Keratinocyte (primary cell): ENCODE measurements around the gene CDKAL1. TPM values are rescaled to one million over a fixed set of nuclear protein-coding genes. Genes with fewer than 3 reads are reported as not detected.

Source experiments
- DNase-seq: peaks from one replicate; pipeline ENCODE4 v3.0.0-alpha.2; 2011; ENCODE audit warnings: low read depth, missing footprints, low spot score
- FAIRE-seq: peaks from 2 replicates; lab custom pipeline; 2011; peaks lifted over from hg19 to GRCh38; lab: Jason Lieb, UNC
- H2AFZ ChIP-seq: 2 replicates; pipeline ENCODE4 v1.6.0; 2012; ENCODE audit warnings: low read length, control low read depth, inconsistent platforms; ENCODE audit not compliant: control insufficient read depth
- H3K27ac ChIP-seq: 2 replicates; pipeline ENCODE4 v1.5.1; 2011; ENCODE audit warnings: low read length; ENCODE audit not compliant: control insufficient read depth, insufficient read depth
- H3K27me3 ChIP-seq: 3 replicates; pipeline ENCODE4 v1.6.0; 2011; ENCODE audit warnings: low read length; ENCODE audit not compliant: control insufficient read depth, insufficient read depth; ENCODE audit errors: extremely low read depth
- H3K36me3 ChIP-seq, 2 experiments: 2 replicates in 1 of 2; 3 replicates in 1 of 2; pipeline ENCODE4 v1.5.1; 2011; ENCODE audit warnings: low read length in 2 of 2, mild to moderate bottlenecking in 1 of 2; ENCODE audit not compliant: control insufficient read depth in 2 of 2, insufficient read depth in 2 of 2; ENCODE audit errors: extremely low read depth in 1 of 2
- H3K4me1 ChIP-seq: 3 replicates; pipeline ENCODE4 v1.5.1; 2011; ENCODE audit warnings: low read length; ENCODE audit not compliant: control insufficient read depth, insufficient read depth; ENCODE audit errors: extremely low read depth
- H3K4me2 ChIP-seq: 3 replicates; pipeline ENCODE4 v1.6.0; 2011; ENCODE audit warnings: low read depth, low read length; ENCODE audit not compliant: control insufficient read depth, insufficient read depth; ENCODE audit errors: extremely low read depth
- H3K4me3 ChIP-seq, 3 experiments: fragments of 200-600 bp in 1 of 3; sonication (generic) in 1 of 3; 2 replicates in 2 of 3; 3 replicates in 1 of 3; pipeline ENCODE4 v1.5.1; 2011 to 2016; ENCODE audit warnings: low read length in 3 of 3, mild to moderate bottlenecking in 3 of 3, control low read depth in 2 of 3, inconsistent platforms in 1 of 3, low read depth in 1 of 3, mixed read lengths in 1 of 3, mixed run types in 1 of 3, moderate library complexity in 1 of 3; ENCODE audit not compliant: control insufficient read depth in 2 of 3, insufficient read depth in 2 of 3; ENCODE audit errors: extremely low read depth in 1 of 3
- H3K79me2 ChIP-seq: 2 replicates; pipeline ENCODE4 v1.6.0; 2012; ENCODE audit warnings: low read length; ENCODE audit not compliant: control insufficient read depth, insufficient read depth
- H3K9ac ChIP-seq: 3 replicates; pipeline ENCODE4 v1.6.0; 2011; ENCODE audit warnings: low read length; ENCODE audit not compliant: control insufficient read depth, insufficient read depth; ENCODE audit errors: extremely low read depth
- H3K9me1 ChIP-seq: 3 replicates; pipeline ENCODE4 v1.6.0; 2011; ENCODE audit warnings: low read length; ENCODE audit not compliant: control insufficient read depth, insufficient read depth; ENCODE audit errors: extremely low read depth
- H3K9me3 ChIP-seq: 2 replicates; pipeline ENCODE4 v1.5.1; 2012; ENCODE audit warnings: low read depth, low read length; ENCODE audit not compliant: control insufficient read depth
- H4K20me1 ChIP-seq: 3 replicates; pipeline ENCODE4 v1.6.0; 2011; ENCODE audit warnings: low read length; ENCODE audit not compliant: control insufficient read depth, insufficient read depth; ENCODE audit errors: extremely low read depth
- CTCF ChIP-seq, 3 experiments: IDR thresholded peaks in 1 of 3; conservative IDR thresholded peaks in 1 of 3; optimal IDR thresholded peaks in 1 of 3; 2 replicates in 2 of 3; 3 replicates in 1 of 3; pipeline versions ENCODE3 to v1.5.1; 2011; ENCODE audit warnings: low read length in 3 of 3, mild to moderate bottlenecking in 3 of 3, moderate library complexity in 2 of 3, control low read depth in 1 of 3, inconsistent platforms in 1 of 3; ENCODE audit not compliant: insufficient read depth in 2 of 3; ENCODE audit errors: extremely low read depth in 1 of 3
- EZH2 ChIP-seq: IDR thresholded peaks from one replicate; pipeline ENCODE4 v1.6.1; 2012; ENCODE audit warnings: inconsistent platforms, mild to moderate bottlenecking, low read length, moderate library complexity
- dilution Hi-C: fragments of 300-500 bp; cut with MboI; formaldehyde crosslinking; loops from one replicate; pipeline ENCODE4 v1.7.0; 2020; ENCODE audit warnings: low sequenced_read_pairs; ENCODE audit not compliant: extremely low pct_ligation_motif_present
- polyA plus RNA-seq, 5 experiments: library from polyadenylated mRNA; depleted of rRNA in 3 of 5; stranded (reverse) in 3 of 5; stranded (forward) in 1 of 5; unstranded in 1 of 5; fragments of >200 nt; gene quantifications; 1 replicate in 1 of 5; 2 replicates in 3 of 5; 3 replicates in 1 of 5; pipeline versions ENCODE4 v1.2.1 to v1.2.3, GENCODE V29; 2011 to 2012; ENCODE audit warnings: missing spikeins in 2 of 5, low read depth in 1 of 5, low replicate concordance in 1 of 5

The CDKAL1 gene
- polyA plus RNA-seq, 1 donor (not counting 4 experiments of a cell fraction or from before 2014, with no cell fraction given) = 5.6 TPM

DNA sequence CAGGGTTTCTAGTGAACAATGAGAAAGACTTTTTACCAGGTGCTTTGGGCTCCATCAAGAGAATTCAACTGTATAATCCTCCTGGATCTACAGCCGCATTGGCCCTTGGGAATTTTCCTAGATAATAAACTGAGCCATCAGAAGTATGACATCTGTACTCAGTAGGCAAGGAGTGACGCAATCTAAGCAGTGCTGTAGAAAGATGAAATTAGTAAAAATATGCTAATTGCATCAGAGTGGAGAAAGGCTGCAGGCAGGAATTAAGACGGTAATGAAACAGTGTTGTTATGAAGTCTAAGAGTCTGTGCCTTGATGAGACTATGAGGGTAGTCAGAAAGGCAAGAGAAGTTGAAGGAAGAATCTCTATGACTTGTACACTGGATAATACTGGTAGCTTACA, 551.4 kb downstream of the CDKAL1 start:
- no peaks in the 10 kb centered on the region for H3K4me1 ChIP-seq
- no peaks in the 10 kb centered on the region for H3K9me3 ChIP-seq

GRCh38 chr6:21087188-21087587, 552.9 kb downstream of the CDKAL1 start:
- Histone ChIP-seq H3K4me3 (no peak overlapping the region), H3K4me2 (no peak overlapping the region), H4K20me1 (no peaks in the 10 kb centered on the region), H3K4me1 (no peaks in the 10 kb centered on the region), H3K27me3 (no peaks in the 10 kb centered on the region), H3K36me3 (no peaks in the 10 kb centered on the region), H3K79me2 (no peaks in the 10 kb centered on the region), H2AFZ (no peak overlapping the region), H3K9me1 (no peaks in the 10 kb centered on the region), H3K9me3 (no peaks in the 10 kb centered on the region), H3K27ac (no peak overlapping the region), H3K9ac (no peak overlapping the region)
- no peak for TF ChIP-seq EZH2
- TF ChIP-seq CTCF (optimal IDR thresholded peaks at IDR 0.05 in 1 of 3, IDR thresholded peaks at IDR 0.05 in 1 of 3, conservative IDR thresholded peaks at IDR 0.05 in 1 of 3; ENCODE audit: extremely low read depth in 1 of 3, insufficient read depth in 2 of 3, low read length in 3 of 3) = no peak
- DNase-seq = no peak
- dilution Hi-C loops = no loop called here
- FAIRE-seq = no peak

More for the DNA sequence above, 551.4 kb downstream of the CDKAL1 start:
- H3K9ac ChIP-seq = no peak overlapping the region
- no peak overlapping the region for H3K27ac ChIP-seq
- no peaks in the 10 kb centered on the region for H4K20me1 ChIP-seq
- H3K4me3 ChIP-seq = no peak overlapping the region
- H3K36me3 ChIP-seq = no peaks in the 10 kb centered on the region
- H3K79me2 ChIP-seq = no peaks in the 10 kb centered on the region
- DNase-seq (no peak), FAIRE-seq (no peak)
- H3K27me3 ChIP-seq = no peaks in the 10 kb centered on the region
- no peaks in the 10 kb centered on the region for H3K9me1 ChIP-seq
- H3K4me2 ChIP-seq = no peak overlapping the region
- no peak overlapping the region for H2AFZ ChIP-seq
- dilution Hi-C loops = no loop called here
- TF ChIP-seq CTCF (optimal IDR thresholded peaks at IDR 0.05 in 1 of 3, IDR thresholded peaks at IDR 0.05 in 1 of 3, conservative IDR thresholded peaks at IDR 0.05 in 1 of 3; ENCODE audit: extremely low read depth in 1 of 3, insufficient read depth in 2 of 3, low read length in 3 of 3) (no peak), EZH2 (no peak)
